Activated CD8-positive, alpha-beta memory T cell treated with anti-CD3 and anti-CD28 coated beads for 36 hours (primary cell): ENCODE measurements around the gene TMEM184A. TPM values are rescaled to one million over a fixed set of nuclear protein-coding genes. Genes with fewer than 3 reads are reported as not detected.
"Not testable (repeated sequence)": the region's sequence is repeated elsewhere in the genome, so short reads cannot be mapped to it uniquely, and the experiment has no call there.

Experiments
- CTCF ChIA-PET: fragments of 350-600 bp; sonication (Branson Sonifier 250); formaldehyde crosslinking; loops from one replicate; lab custom pipeline; 2021; ENCODE audit warnings: antibody characterized with exemption; lab: Charles Lee
- POLR2A ChIA-PET: fragments of 350-600 bp; sonication (Branson Sonifier 250); formaldehyde crosslinking; loops from one replicate; lab custom pipeline; 2021; ENCODE audit warnings: antibody characterized with exemption; lab: Charles Lee
- total RNA-seq, 2 experiments: library from RNA; stranded (reverse); gene quantifications; one replicate each; pipeline ENCODE4 v1.2.3, GENCODE V29; 2021

Gene TMEM184A
- total RNA-seq, 2 experiments from 2014 or later = not detected

GRCh38 chr7:1515509-1515967 lies 40.5 kb downstream of the TMEM184A start:
- CTCF ChIA-PET, POLR2A ChIA-PET: not testable (repeated sequence)

GRCh38 chr7:1514995-1515401 lies 41.0 kb downstream of the TMEM184A start:
- CTCF ChIA-PET = interaction anchor here (0.6 kb wide), 1 partner anchor 48 kb away, joined by 3 read pairs; no protein-coding TSS in a partner anchor
- POLR2A ChIA-PET = no interaction called here

GRCh38 chr7:1514407-1514806 lies 41.6 kb downstream of the TMEM184A start:
- ChIA-PET CTCF (interaction anchor here (0.6 kb wide), 1 partner anchor 48 kb away, joined by 3 read pairs; no protein-coding TSS in a partner anchor), POLR2A (no interaction called here)

GRCh38 chr7:1513657-1514095 lies 42.3 kb downstream of the TMEM184A start:
- ChIA-PET CTCF (interaction anchor here (1.1 to 1.6 kb wide), 2 partner anchors 13 to 42 kb away, joined by 3 to 4 read pairs; partner anchors contain the start of gene TMEM184A), POLR2A (no interaction called here)

- POLR2A ChIA-PET = no interaction called here
- CTCF ChIA-PET = interaction anchor here (1.1 to 1.6 kb wide), 2 partner anchors 12 to 43 kb away, joined by 3 to 4 read pairs; partner anchors contain the start of gene TMEM184A
Measured at GRCh38 chr7:1512781-1513656, 43.0 kb downstream of the TMEM184A start.

GRCh38 chr7:1511444-1512422 lies 44.3 kb downstream of the TMEM184A start:
- POLR2A ChIA-PET = no interaction called here
- CTCF ChIA-PET = no interaction called here

GRCh38 chr7:1510780-1511154 lies 45.2 kb downstream of the TMEM184A start:
- POLR2A ChIA-PET = no interaction called here
- CTCF ChIA-PET = no interaction called here

GRCh38 chr7:1509226-1509625 lies 46.8 kb downstream of the TMEM184A start:
- CTCF ChIA-PET = no interaction called here
- POLR2A ChIA-PET = interaction anchor here (0.6 kb wide), 1 partner anchor 1177 kb away, joined by 7 read pairs; no protein-coding TSS in a partner anchor

- POLR2A ChIA-PET = no interaction called here
- CTCF ChIA-PET = interaction anchor here (1.8 kb wide), 1 partner anchor 34 kb away, joined by 5 read pairs; no protein-coding TSS in a partner anchor
Measured at GRCh38 chr7:1508277-1508758, 47.7 kb downstream of the TMEM184A start.

- POLR2A ChIA-PET = no interaction called here
- CTCF ChIA-PET = no interaction called here
Measured at GRCh38 chr7:1505731-1506550, 50.1 kb downstream of the TMEM184A start.

GRCh38 chr7:1503816-1504775 lies 51.9 kb downstream of the TMEM184A start, which contains the start of gene INTS1:
TSS of gene INTS1 (minus strand) at chr7:1504389. CDS start at chr7:1503960, 429 bp downstream.
- ChIA-PET POLR2A (interaction anchor here (0.6 to 1.1 kb wide), 3 partner anchors 26 to 64 kb away, joined by 3 to 4 read pairs (median 3); no protein-coding TSS in a partner anchor), CTCF (interaction anchor here (0.8 to 1.4 kb wide), 2 partner anchors 21 to 30 kb away, joined by 4 to 6 read pairs; no protein-coding TSS in a partner anchor)

GRCh38 chr7:1503390-1503789 lies 52.6 kb downstream of the TMEM184A start:
- POLR2A ChIA-PET = interaction anchor here (0.7 to 1.1 kb wide), 2 partner anchors 27 to 29 kb away, joined by 3 to 4 read pairs; no protein-coding TSS in a partner anchor
- CTCF ChIA-PET = interaction anchor here (1.4 kb wide), 1 partner anchor 30 kb away, joined by 6 read pairs; no protein-coding TSS in a partner anchor

GRCh38 chr7:1502845-1503244 lies 53.2 kb downstream of the TMEM184A start:
- ChIA-PET POLR2A (interaction anchor here (1.1 kb wide), 1 partner anchor 28 kb away, joined by 3 read pairs; no protein-coding TSS in a partner anchor), CTCF (interaction anchor here (1.4 kb wide), 1 partner anchor 31 kb away, joined by 6 read pairs; no protein-coding TSS in a partner anchor)

- ChIA-PET CTCF (interaction anchor here (0.7 to 1.8 kb wide), 2 partner anchors 11 to 69 kb away, joined by 3 to 4 read pairs; no protein-coding TSS in a partner anchor), POLR2A (no interaction called here)
Measured at GRCh38 chr7:1501487-1502270, 54.3 kb downstream of the TMEM184A start.

- POLR2A ChIA-PET = no interaction called here
Measured at GRCh38 chr7:1500064-1500807, 55.8 kb downstream of the TMEM184A start.

More at GRCh38 chr7:1500064-1500807, 55.8 kb downstream of the TMEM184A start:
- CTCF ChIA-PET = interaction anchor here (1.8 kb wide), 1 partner anchor 13 kb away, joined by 4 read pairs; no protein-coding TSS in a partner anchor
